Transverse colon (tissue), 4 donors: ENCODE data around the gene ZNF407. TPM values are rescaled to one million over a fixed set of nuclear protein-coding genes. Genes with fewer than 3 reads are reported as not detected.

Experiments
- DNase-seq: peaks from one replicate; pipeline ENCODE4 v3.0.0-alpha.2; 2019
- H3K27ac ChIP-seq, 4 donors: fragments of 200-600 bp; sonication (generic); 2 replicates each; pipeline ENCODE4 v1.5.1; 2016 to 2018; ENCODE audit warnings: inconsistent platforms in 4 of 4
- H3K27me3 ChIP-seq: fragments of 200-600 bp; sonication (generic); 2 replicates; pipeline ENCODE4 v1.5.1; 2017; ENCODE audit warnings: inconsistent platforms
- H3K36me3 ChIP-seq, 4 donors: fragments of 200-600 bp; sonication (generic); 2 replicates each; pipeline ENCODE4 v1.5.1; 2017 to 2019; ENCODE audit warnings: inconsistent platforms in 4 of 4
- H3K4me1 ChIP-seq, 4 donors: fragments of 200-600 bp; sonication (generic); 2 replicates each; pipeline ENCODE4 v1.5.1; 2017 to 2020; ENCODE audit warnings: inconsistent platforms in 4 of 4
- H3K4me3 ChIP-seq, 4 donors: fragments of 200-600 bp; sonication (generic); 1 replicate in 1 of 4; 2 replicates in 3 of 4; pipeline versions ENCODE4 v1.5.1 to v1.6.1; 2017 to 2019; ENCODE audit warnings: inconsistent platforms in 4 of 4
- H3K9me3 ChIP-seq, 2 donors: fragments of 200-600 bp; sonication (generic); 2 replicates each; pipeline ENCODE4 v1.5.1; 2017 to 2019; ENCODE audit warnings: inconsistent platforms in 2 of 2
- CTCF ChIP-seq, 5 experiments: fragments of 200-600 bp in 3 of 5; fragments of 450-650 bp in 2 of 5; sonication (generic) in 3 of 5; IDR thresholded peaks; 1 replicate in 2 of 5; 2 replicates in 3 of 5; pipeline ENCODE4 v1.5.1; 2016 to 2017; ENCODE audit warnings: antibody characterized with exemption in 5 of 5, inconsistent platforms in 3 of 5, mild to moderate bottlenecking in 2 of 5, moderate library complexity in 1 of 5
- EP300 ChIP-seq: sonication (generic); formaldehyde crosslinking; IDR thresholded peaks from one replicate; pipeline ENCODE4 v1.6.1; 2017; ENCODE audit warnings: antibody characterized with exemption, low read depth
- POLR2A ChIP-seq: fragments of 450-650 bp; IDR thresholded peaks from one replicate; pipeline ENCODE4 v1.6.1; 2016; ENCODE audit warnings: antibody characterized with exemption, mild to moderate bottlenecking, moderate library complexity
- POLR2AphosphoS5 ChIP-seq, 3 donors: sonication (generic); formaldehyde crosslinking; IDR thresholded peaks; one replicate each; pipeline ENCODE4 v1.6.1; 2016; ENCODE audit warnings: antibody characterized with exemption in 3 of 3
- WGBS, 2 donors: methylation state at CpG; one replicate each; pipeline ENCODE4 v1.1.5; 2018; ENCODE audit warnings: low coverage in 1 of 2; 5-methylcytosine and 5-hydroxymethylcytosine counted together
- in situ Hi-C, 4 donors: fragments of 200-750 bp; cut with MboI; loops; one replicate each; pipeline versions ENCODE4 v1.15.0 to v1.15.1; 2017; ENCODE audit warnings: low sequenced_read_pairs in 3 of 4, low pct_ligation_motif_present in 1 of 4, low pct_unique_long_range_greater_than_20kb in 1 of 4
- intact Hi-C: fragments of 100-400 bp; cut with DNase I; formaldehyde crosslinking; loops from one replicate; pipeline ENCODE4 v1.15.1; 2023; ENCODE audit warnings: low total_unique reads
- total RNA-seq, 4 donors: library from RNA; depleted of rRNA; stranded (reverse); fragments of >200 nt; gene quantifications; one replicate each; pipeline ENCODE4 v1.1.0, GENCODE V29; 2016

The ZNF407 gene
- total RNA-seq, 4 donors from 2014 or later = 13.5 to 24.1 (median 20.1) TPM

- Histone ChIP-seq H3K27me3 (no peaks in the 10 kb centered on the region), H3K4me1 (no peaks in the 10 kb centered on the region), H3K9me3 (no peaks in the 10 kb centered on the region), H3K4me3 (no peak overlapping the region), H3K36me3 (peaks cover 0 to 2% (median 0%) of the 10 kb centered on the region in 4 donors), H3K27ac (no peak overlapping the region)
- intact Hi-C loops = no loop called here
- TF ChIP-seq CTCF (IDR thresholded peaks at IDR 0.05) (no peak), POLR2A (no peak), POLR2AphosphoS5 (IDR thresholded peaks at IDR 0.05) (no peak), EP300 (no peak)
- in situ Hi-C loops = no loop called here
- no peak for DNase-seq
- 98% methylated on average over 21 of the region's 21 CpGs; no CpG with 5 or more reads in 1 of the 2 donors for WGBS, 2 donors
These were observed 462.5 kb downstream of the ZNF407 start for GRCh38 chr18:75060185-75060584.

- in situ Hi-C loops (no loop called here), intact Hi-C loops (no loop called here)
- Histone ChIP-seq H3K27me3 (no peaks in the 10 kb centered on the region), H3K27ac (no peak overlapping the region), H3K36me3 (peaks cover 0 to 2% (median 0%) of the 10 kb centered on the region in 4 donors), H3K9me3 (no peaks in the 10 kb centered on the region), H3K4me3 (no peak overlapping the region), H3K4me1 (no peaks in the 10 kb centered on the region)
- WGBS, 2 donors = 94 to 97% methylated on average over 8 to 16 of the region's 16 CpGs
- TF ChIP-seq CTCF (IDR thresholded peaks at IDR 0.05) = no peak
- TF ChIP-seq POLR2AphosphoS5 (IDR thresholded peaks at IDR 0.05) = no peak
- no peak for TF ChIP-seq EP300
- no peak for TF ChIP-seq POLR2A
- no peak for DNase-seq
These were observed 464.7 kb downstream of the ZNF407 start for GRCh38 chr18:75062297-75062886.

- in situ Hi-C loops (no loop called here), intact Hi-C loops (no loop called here)
- WGBS, 2 donors = 94% methylated on average over 26 of the region's 27 CpGs; no CpG with 5 or more reads in 1 of the 2 donors
- Histone ChIP-seq H3K9me3 (no peaks in the 10 kb centered on the region), H3K4me1 (no peaks in the 10 kb centered on the region), H3K27me3 (no peaks in the 10 kb centered on the region), H3K4me3 (no peak overlapping the region), H3K27ac (no peak overlapping the region), H3K36me3 (peaks cover 0 to 2% (median 0%) of the 10 kb centered on the region in 4 donors)
- no peak for TF ChIP-seq POLR2A
- no peak for TF ChIP-seq POLR2AphosphoS5 (IDR thresholded peaks at IDR 0.05)
- TF ChIP-seq CTCF (IDR thresholded peaks at IDR 0.05) = no peak
- no peak for TF ChIP-seq EP300
- DNase-seq = no peak
These were observed 465.5 kb downstream of the ZNF407 start for GRCh38 chr18:75063196-75063595.

- in situ Hi-C loops = no loop called here
- intact Hi-C loops = no loop called here
These were observed 466.2 kb downstream of the ZNF407 start for GRCh38 chr18:75063615-75064512.

More at GRCh38 chr18:75063615-75064512, 466.2 kb downstream of the ZNF407 start:
- H3K4me1 ChIP-seq = no peaks in the 10 kb centered on the region
- no peak for TF ChIP-seq EP300
- no peak for TF ChIP-seq POLR2AphosphoS5 (IDR thresholded peaks at IDR 0.05)
- no peak for TF ChIP-seq CTCF (IDR thresholded peaks at IDR 0.05)
- no peak overlapping the region for H3K27ac ChIP-seq
- WGBS, 2 donors = 94% methylated on average over 43 of the region's 53 CpGs; no CpG with 5 or more reads in 1 of the 2 donors
- no peak for DNase-seq
- peaks cover 0 to 2% (median 0%) of the 10 kb centered on the region in 4 donors for H3K36me3 ChIP-seq
- H3K27me3 ChIP-seq = no peaks in the 10 kb centered on the region
- no peaks in the 10 kb centered on the region for H3K9me3 ChIP-seq
- H3K4me3 ChIP-seq = no peak overlapping the region
